Retinal pigment epithelial cell (primary cell): ENCODE results near the gene HYAL4.
A peak's percentile ranks its signal among the peaks of the same experiment; 100 is the strongest.
"Not testable (repeated sequence)": the region's sequence is repeated elsewhere in the genome, so short reads cannot be mapped to it uniquely, and the experiment has no call there.

Experiments used
- DNase-seq: peaks from one replicate; pipeline ENCODE4 v3.0.0-alpha.2; 2010; ENCODE audit warnings: low read depth
- H3K4me3 ChIP-seq: 2 replicates; pipeline ENCODE4 v1.5.1; 2011; ENCODE audit warnings: mild to moderate bottlenecking, low read length, control low read depth, moderate library complexity
- TF ChIP-seq, protein P1 (sequence below): conservative IDR thresholded peaks from 2 replicates; pipeline ENCODE4 v1.5.1; 2011; ENCODE audit warnings: low read depth, low read length, control low read depth, inconsistent platforms

Gene HYAL4

DNA sequence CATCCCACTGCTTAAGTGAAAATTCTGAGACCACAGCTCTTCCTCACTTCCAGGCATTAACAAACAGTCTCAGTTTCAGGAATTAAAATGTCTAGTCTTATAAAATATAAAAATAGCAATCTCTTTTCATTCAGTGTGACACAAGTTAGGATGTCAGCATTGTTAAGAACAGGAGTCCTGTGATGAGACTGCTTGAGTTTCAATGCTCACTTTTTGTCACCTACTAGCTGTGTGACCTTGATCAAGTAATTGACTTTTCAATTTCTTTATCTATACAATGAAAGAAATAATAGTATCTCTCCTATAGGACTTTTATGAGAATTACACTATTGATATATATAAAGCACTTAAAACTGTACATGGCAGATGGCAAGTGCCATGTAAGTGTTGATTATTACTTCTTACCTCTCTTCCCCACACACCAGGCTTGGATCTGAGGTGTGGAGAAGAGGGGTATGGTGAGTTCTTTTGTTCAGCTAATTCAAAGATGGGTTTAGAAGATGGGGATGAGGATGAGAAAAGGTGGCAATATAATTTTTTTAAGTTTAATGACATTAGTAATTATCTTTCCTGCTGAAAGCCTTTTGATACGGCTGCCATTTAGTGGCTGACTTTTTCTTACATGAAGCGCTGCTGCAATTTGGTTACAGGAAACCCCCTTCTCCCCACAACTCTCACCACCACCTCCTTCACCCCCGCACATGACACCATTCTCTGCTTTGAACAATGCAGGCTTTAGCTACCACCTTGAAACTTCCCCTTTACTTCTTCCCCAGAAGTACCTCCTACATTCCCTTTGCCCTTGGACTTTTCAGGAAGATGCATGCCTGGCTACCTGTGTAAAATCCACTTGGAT, 20.8 kb upstream of the HYAL4 start:
- DNase-seq, result no peak
- TF ChIP-seq, protein P1, sequence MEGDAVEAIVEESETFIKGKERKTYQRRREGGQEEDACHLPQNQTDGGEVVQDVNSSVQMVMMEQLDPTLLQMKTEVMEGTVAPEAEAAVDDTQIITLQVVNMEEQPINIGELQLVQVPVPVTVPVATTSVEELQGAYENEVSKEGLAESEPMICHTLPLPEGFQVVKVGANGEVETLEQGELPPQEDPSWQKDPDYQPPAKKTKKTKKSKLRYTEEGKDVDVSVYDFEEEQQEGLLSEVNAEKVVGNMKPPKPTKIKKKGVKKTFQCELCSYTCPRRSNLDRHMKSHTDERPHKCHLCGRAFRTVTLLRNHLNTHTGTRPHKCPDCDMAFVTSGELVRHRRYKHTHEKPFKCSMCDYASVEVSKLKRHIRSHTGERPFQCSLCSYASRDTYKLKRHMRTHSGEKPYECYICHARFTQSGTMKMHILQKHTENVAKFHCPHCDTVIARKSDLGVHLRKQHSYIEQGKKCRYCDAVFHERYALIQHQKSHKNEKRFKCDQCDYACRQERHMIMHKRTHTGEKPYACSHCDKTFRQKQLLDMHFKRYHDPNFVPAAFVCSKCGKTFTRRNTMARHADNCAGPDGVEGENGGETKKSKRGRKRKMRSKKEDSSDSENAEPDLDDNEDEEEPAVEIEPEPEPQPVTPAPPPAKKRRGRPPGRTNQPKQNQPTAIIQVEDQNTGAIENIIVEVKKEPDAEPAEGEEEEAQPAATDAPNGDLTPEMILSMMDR, result no peak
- H3K4me3 ChIP-seq, result no peak overlapping the region

- TF ChIP-seq, protein P1, result no peak
- no peak for DNase-seq
- H3K4me3 ChIP-seq, result no peak overlapping the region
Observed at GRCh38 chr7:123824754-123825067, 20.3 kb upstream of the HYAL4 start.

DNA sequence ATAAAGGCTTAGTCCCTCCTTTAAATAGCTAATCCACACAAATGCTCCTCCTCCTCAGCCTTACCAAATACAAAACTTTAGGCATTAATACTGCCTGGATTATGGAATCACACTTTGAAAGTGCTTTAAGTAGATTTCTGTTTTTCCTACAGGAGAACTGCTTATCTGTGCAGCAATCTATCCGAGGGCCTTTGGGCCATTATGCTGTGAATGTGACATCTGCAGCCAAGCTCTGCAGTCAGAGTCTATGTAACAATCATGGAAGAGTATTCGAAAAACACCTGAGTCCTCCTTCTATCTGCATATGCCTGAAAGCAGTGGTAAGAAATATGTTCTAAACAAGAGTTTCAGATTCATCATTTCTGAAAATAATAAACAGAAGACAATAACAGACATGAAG, 16.2 kb upstream of the HYAL4 start:
- TF ChIP-seq, protein P1, result no peak
- no peak overlapping the region for H3K4me3 ChIP-seq
- no peak for DNase-seq

DNA sequence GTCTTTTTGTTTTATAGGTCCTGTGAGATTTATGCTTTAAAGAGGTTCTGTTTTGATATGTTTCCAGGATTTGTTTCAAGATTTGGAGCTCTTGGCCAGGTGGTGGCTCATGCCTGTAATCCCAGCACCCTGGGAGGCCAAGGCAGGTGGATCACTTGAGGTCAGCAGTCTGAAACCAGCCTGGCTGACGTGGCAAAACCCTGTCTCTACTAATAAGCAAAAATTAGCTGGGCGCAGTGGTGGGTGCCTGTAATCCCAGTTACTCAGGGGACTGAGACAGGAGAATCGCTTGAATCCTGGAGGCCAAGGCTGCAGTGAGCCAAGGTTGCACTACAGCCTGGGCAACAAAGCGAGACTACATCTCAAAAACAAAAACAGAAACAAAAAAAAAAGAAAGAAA, 8.3 kb upstream of the HYAL4 start:
- no peak for DNase-seq
- TF ChIP-seq, protein P1, result no peak
- no peak overlapping the region for H3K4me3 ChIP-seq

DNA sequence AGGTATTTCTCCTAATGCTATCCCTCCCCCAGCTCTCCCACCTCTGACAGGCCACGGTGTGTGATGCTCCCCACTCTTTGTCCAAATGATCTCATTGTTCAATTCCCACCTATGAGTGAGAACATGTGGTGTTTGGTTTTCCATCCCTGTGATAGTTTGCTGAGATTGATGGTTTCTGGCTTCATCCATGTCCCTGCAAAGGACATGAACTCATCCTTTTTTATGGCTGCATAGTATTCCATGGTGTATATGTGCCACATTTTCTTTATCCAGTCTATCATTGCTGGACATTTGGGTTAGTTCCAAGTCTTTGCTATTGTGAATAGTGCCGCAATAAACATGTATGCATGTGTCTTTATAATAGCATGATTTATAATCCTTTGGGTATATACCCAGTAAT, 5.9 kb upstream of the HYAL4 start:
- H3K4me3 ChIP-seq, DNase-seq: not testable (repeated sequence)

DNA sequence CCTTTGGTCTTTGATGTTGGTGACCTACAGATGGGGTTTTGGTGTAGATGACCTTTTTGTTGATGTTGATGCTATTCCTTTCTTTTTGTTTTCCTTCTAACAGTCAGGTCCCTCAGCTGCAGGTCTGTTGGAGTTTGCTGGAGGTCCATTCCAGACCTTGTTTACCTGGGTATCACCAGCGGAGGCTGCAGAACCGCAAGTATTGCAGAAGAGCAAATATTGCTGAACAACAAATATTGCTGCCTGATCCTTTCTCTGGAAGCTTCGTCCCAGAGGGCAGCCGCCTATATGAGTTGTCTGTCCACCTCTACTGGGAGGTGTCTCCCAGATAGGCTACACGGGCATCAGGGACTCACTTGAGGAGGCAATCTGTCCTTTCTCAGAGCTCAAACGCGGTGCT, 827 bp upstream of the HYAL4 start:
- H3K4me3 ChIP-seq, DNase-seq: not testable (repeated sequence)

DNA sequence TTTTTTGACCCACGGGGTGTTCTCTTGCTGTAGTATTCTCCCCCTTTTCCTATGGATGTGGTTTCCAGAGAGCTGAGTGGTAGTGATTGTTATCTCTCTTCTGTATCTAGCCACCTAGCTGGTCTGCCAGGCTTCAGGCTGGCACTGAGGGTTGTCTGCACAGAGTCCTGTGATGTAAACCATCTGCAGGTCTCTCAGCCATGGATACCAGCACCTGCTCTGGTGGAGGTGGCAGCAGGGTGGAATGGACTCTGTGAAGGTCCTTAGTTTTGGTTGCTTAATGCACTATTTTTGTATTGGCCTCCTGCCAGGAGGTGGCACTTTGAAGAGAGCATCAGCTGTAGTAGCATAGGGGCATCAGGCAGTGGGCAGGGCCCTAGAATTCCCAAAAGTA, 851 bp downstream of the HYAL4 start:
- TF ChIP-seq, protein P1, result no peak
- H3K4me3 ChIP-seq, result no peak overlapping the region
- DNase-seq, result no peak

DNA sequence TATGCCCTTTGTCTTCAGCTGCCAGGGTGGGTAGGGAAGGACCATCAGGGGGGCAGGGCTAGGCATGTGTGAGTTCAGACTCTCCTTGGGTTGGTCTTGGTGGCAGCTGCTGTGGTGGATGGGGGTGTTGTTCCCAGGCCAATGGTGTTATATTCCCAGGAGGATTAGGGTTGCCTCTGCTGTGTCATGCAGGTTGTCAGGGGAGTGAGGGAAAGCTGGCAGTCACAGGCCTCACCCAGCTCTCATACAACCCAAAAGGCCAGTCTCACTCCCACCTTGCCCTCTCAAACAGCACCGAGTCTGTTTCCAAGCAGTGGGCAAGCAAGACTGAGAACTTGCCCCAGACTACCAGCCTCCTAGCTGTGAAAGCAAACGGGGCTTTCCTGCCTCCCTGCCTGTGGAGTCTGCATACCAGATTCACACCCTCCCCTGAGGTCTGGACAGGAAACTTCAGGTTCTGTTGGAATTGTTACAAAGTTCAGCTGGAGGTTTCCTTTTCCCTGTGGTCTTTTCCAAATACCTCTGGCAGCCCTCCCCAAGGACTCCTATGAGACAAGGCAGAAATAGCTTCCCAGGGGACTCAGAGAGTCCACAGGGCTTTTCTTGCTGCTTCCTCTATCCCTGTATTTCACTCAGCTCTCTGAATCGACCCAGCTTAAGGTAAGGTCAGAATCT, 1.4 kb downstream of the HYAL4 start:
- TF ChIP-seq, protein P1, result no peak
- DNase-seq, result peak; percentile 51
- H3K4me3 ChIP-seq, result no peak overlapping the region
